GM23248 (cell line): Measurements from ENCODE around the gene LRRC38.

Source experiments
- EZH2 ChIP-seq: fragments of 200-600 bp; sonication (generic); IDR thresholded peaks from 2 replicates; pipeline ENCODE4 v1.6.1; 2018; ENCODE audit warnings: antibody characterized with exemption, mild to moderate bottlenecking; ENCODE audit not compliant: insufficient read depth, poor library complexity, severe bottlenecking
- EZH2phosphoT487 ChIP-seq: fragments of 200-600 bp; sonication (generic); IDR thresholded peaks from 2 replicates; pipeline ENCODE4 v1.6.1; 2018; ENCODE audit warnings: antibody characterized with exemption, moderate library complexity, mild to moderate bottlenecking, low read depth; ENCODE audit not compliant: insufficient read depth

GRCh38 chr1:13554798-13555197 lies 41.0 kb upstream of the LRRC38 start:
- TF ChIP-seq EZH2 (no peak), EZH2phosphoT487 (no peak)
